Subcutaneous adipose tissue (tissue), 4 donors: Measurements from ENCODE around the gene ERCC6. TPM values are rescaled to one million over a fixed set of nuclear protein-coding genes. Genes with fewer than 3 reads are reported as not detected.

Source experiments
- total RNA-seq, 4 donors: library from RNA; depleted of rRNA; stranded (reverse); fragments of >200 nt; gene quantifications; one replicate each; pipeline ENCODE4 v1.1.0, GENCODE V29; 2016
- TF ChIP-seq, protein P1 (sequence below): fragments of 450-650 bp; IDR thresholded peaks from one replicate; pipeline ENCODE4 v1.5.1; 2016; ENCODE audit warnings: low read depth, mild to moderate bottlenecking, control low read depth, antibody characterized with exemption, moderate library complexity

The ERCC6 gene
- total RNA-seq, 4 donors from 2014 or later = 12.7 to 20.6 (median 17.1) TPM

DNA sequence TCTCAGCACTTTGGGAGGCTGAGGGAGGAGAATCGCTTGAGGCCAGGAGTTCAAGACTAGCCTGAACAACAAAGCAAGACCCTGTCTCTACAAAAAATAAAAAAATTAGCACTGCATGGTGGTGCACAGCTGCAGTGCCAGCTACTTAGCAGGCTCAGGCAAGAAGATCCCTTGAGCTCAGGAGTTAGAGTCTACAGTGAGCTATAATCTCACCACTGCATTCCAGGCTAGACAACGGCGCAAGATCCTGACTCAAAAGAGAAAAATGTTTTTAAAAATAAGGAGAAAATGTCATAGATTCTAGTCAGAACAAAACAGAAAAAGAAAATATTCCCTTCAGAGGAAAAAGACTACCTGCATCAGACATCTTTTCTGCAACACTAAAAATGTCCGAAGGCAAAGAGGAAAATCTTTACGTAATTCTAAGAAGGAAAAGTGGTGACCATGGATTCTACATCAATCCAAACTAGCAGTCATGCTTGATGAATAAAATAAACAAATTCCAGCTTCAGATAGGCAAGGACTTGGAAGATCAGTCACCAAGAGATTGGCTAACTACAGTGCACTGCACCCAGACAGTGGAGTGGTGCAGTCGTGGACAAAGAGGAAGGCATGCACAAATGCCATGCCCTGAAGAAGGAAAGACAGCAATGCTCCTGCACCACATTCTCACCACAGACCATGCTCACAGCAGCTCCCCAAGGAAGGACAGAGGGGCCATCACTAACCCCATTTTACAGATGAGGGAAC is 54.3 kb downstream of the ERCC6 start:
- TF ChIP-seq, protein P1, sequence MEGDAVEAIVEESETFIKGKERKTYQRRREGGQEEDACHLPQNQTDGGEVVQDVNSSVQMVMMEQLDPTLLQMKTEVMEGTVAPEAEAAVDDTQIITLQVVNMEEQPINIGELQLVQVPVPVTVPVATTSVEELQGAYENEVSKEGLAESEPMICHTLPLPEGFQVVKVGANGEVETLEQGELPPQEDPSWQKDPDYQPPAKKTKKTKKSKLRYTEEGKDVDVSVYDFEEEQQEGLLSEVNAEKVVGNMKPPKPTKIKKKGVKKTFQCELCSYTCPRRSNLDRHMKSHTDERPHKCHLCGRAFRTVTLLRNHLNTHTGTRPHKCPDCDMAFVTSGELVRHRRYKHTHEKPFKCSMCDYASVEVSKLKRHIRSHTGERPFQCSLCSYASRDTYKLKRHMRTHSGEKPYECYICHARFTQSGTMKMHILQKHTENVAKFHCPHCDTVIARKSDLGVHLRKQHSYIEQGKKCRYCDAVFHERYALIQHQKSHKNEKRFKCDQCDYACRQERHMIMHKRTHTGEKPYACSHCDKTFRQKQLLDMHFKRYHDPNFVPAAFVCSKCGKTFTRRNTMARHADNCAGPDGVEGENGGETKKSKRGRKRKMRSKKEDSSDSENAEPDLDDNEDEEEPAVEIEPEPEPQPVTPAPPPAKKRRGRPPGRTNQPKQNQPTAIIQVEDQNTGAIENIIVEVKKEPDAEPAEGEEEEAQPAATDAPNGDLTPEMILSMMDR = no peak

DNA sequence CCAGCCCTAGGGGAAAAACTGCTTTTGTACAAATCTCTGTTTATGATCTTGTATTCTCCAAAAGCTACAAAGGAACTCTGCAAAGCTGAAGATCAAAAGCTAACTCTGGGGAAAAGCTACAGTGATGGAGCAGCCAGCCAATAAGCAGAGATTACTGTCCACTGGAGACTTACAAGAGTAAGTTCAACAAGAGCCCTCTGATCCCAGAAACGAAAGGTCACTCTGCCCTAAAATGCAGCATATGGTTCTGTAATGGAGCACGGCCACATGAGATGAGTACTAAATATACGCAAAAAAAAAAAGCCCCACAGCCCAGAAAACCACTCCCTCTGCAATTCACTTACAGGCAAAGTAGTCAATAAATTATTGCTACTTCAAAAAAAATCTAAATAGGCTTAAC is 60.1 kb downstream of the ERCC6 start:
- TF ChIP-seq, protein P1 = no peak

DNA sequence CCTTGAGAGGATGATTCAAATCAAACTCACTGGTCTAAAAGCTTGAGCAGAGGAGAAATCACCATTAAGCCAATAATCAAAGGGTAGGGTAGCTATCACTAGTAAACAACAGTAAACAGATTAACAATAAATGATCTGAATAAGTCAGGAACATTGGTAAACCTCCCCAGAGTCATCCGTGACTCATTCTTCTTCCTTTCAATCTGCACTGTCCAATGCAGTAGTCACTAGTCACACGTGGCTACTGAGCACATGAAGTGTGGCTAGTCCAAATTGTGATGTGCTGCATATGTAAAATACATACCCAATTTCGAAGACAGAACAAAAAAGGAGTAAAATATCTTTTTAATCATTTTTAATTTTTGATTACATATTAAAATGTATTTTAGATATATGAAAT is 64.0 kb downstream of the ERCC6 start:
- TF ChIP-seq, protein P1 = no peak

- TF ChIP-seq, protein P1 = no peak
Observed at GRCh38 chr10:49471532-49471931, 67.4 kb downstream of the ERCC6 start.

DNA sequence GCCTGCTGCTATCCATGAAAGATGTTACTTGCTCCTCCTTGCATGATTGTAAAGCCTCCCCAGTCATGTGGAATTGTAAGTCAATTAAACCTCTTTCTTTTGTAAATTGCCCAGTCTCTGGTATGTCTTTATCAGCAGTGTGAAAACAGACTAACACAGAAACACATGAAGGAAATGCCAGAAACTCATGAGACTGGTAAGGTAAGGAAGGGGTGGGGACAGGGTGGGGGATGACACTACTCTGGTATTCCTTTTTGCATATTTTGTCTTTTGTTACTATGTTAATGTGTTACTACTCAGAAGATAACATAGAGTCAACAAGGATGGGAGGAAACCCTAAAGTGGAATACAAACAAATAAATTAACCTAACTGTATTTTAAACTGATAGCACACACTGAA is 73.2 kb downstream of the ERCC6 start:
- TF ChIP-seq, protein P1 = no peak

Other genes starting within 250 kb of the ERCC6 start
- not detected for gene C10orf71, start 240.0 kb downstream of the ERCC6 start, total RNA-seq
- gene DRGX, start 143.0 kb downstream of the ERCC6 start, total RNA-seq = not detected
- not detected for gene SLC18A3, start 71.2 kb upstream of the ERCC6 start, total RNA-seq
- gene CHAT, start 74.9 kb upstream of the ERCC6 start, total RNA-seq = not detected
- not detected for gene C10orf53, start 140.5 kb upstream of the ERCC6 start, total RNA-seq
- not detected for gene OGDHL, start 223.2 kb upstream of the ERCC6 start, total RNA-seq